Activated CD4-positive, CD25-positive, alpha-beta regulatory T cell treated with anti-CD3 and anti-CD28 coated beads, Interleukin-2, amount 50 U/mL, for 16 hours (primary cell): ENCODE results near the gene TTC9.
"Not testable (repeated sequence)": the region's sequence is repeated elsewhere in the genome, so short reads cannot be mapped to it uniquely, and the experiment has no call there.

Experiments used
- DNase-seq: peaks from one replicate; pipeline ENCODE4 v3.0.0-alpha.2; 2020; ENCODE audit warnings: low read depth, low spot score

TTC9 gene

DNA sequence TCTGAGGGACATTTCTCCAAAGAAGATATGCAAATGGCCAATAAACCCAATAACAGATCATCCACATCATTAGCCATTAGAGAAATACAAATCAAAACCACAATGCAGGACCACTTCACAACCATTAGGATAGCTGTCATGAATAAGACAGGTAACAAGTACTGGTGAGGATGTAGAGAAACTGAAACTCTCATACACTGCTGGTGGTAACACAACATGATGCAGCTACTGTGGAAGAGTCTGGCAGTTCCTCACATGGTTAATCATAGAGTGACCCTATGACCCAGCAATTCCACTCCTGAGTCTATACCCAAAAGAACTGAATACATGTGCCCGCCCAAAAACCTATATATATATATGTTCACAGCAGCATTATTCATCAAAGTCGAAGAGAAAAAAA lies 39.0 kb downstream of the TTC9 start:
- DNase-seq: no peak

DNA sequence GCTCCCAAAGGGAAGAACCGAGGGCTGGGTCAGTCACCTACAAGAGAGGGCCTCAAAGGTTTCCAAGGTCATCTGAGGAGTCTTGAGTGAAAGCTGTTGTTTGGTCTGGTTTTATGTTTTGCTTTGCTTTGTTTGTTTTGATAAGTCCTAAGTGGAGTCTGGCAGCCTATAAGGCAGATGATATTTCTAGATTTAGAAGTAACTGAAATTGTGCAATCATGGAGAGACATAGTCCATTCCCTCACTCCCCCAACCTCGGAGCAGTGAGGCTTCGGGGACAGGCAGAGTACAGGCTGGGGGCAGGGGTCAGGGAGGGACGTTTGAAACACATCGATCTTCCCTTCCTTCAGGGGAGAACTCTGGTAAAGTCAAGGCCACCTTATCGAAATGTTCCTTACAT lies 42.3 kb downstream of the TTC9 start:
- DNase-seq: no peak

DNA sequence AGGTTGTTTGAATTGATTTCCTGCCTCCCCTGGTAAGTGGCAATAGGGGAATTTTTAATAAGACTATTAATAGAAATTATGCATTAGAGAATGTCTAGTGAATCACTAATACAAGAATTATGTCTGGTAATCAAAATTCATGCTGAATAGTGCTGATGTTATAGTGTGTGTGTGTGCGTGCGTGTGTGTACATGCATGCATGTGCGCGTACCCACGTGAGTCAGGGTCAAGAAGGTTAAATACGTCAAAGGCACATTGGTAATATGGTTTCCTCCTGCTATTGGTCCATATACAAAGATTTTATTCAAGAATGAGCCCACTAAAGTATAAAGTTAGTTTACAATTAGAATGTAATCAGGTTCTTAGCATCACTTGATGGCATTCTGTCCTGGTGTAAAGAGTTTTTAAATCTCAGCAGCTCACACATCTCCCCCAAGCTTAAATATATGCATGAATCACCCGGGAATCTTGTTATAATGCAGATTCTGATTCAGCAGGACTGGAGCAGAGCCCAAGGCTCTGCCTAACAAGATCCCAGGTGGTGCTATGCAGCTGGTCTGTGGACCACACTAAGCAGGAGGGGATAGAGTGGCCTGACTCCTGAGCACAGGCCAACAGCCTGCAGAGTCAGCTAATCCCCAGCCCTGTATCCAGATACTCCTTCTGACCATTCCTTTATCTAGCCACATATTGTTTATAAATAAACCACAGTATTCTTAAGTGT lies 43.9 kb downstream of the TTC9 start:
- no peak for DNase-seq

- DNase-seq: no peak
Measured at GRCh38 chr14:70692210-70692609, 50.5 kb downstream of the TTC9 start.

DNA sequence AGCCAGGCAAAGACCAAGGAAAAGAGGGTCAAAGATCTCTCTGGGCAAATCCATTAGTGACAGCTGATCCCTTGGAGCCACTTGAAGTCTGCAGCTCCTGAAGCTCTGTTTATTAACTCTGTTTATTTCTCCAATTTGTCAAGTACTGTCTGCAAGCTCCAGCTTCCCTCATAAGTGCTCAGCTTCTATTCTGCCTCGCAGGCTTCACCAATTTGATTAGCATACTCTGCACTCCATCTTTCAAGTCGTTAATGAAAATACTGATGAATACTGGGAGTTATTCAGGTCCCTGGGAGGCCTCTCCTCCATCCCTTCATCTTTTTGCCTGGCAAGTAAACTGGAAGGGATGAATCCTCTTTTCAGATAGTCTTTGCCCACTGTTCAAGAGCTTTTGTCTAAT lies 54.3 kb downstream of the TTC9 start:
- no peak for DNase-seq

DNA sequence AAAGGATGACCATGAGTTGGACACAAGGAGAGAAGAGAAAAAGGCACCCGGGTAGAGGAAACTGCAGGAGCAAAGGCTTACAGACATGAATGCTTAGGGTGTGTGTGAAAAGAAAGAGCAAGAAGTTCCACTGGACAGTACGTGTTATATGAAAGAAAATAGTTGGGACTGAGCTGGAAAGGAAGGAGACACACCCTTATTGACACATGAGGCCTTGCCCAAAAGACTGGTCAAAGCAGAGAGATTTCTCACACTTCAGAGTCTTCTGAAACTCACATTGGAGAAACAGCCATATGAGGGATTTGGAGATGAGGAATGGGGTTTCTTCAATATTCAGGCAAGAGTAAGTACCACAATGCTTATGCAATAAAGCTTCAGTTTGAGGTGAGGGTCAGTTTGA lies 56.0 kb downstream of the TTC9 start:
- no peak for DNase-seq

- no peak for DNase-seq
Measured at GRCh38 chr14:70698288-70698687, 56.6 kb downstream of the TTC9 start.

GRCh38 chr14:70699646-70700045 lies 57.9 kb downstream of the TTC9 start:
- DNase-seq: no peak

GRCh38 chr14:70700955-70701585 lies 59.4 kb downstream of the TTC9 start:
- no peak for DNase-seq

DNA sequence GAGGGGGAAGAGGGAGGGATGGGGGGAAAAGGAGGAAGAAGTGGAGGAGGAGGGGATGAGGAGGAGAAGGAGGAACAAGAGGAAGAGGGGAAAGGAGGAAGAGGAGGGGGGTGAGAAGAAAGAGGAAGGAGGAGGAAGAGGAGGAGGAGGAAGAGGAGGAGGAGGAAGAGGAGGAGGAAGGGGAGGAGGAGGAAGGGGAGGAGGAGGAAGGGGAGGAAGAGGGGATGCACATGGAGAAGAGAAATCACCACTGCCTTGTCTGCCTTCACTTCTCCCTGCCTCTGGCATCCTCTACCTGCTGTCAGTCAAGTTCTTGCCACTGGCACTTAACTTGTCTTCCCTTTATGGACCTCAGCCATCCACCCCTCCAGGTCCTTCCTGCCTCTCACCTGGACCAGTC lies 59.9 kb downstream of the TTC9 start:
- DNase-seq: no peak

DNA sequence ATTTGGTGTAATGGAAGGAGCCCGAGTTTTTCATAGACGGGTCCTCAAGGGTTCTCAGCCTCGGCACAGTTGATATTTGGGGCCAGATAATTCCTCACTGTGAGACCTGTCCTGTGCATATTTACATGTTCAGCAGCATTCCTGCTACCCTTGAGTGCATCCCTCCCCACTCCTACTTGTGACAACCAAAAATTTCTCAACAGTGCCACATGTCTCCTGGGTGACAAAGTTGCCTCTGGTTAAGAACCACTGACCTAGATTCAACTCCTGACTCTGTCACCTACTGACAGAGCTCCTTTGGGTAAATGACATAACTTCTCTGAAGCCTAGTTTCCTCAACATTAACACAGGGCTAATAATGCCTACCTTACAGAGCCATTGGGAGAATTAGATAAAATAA lies 60.4 kb downstream of the TTC9 start:
- no peak for DNase-seq

DNA sequence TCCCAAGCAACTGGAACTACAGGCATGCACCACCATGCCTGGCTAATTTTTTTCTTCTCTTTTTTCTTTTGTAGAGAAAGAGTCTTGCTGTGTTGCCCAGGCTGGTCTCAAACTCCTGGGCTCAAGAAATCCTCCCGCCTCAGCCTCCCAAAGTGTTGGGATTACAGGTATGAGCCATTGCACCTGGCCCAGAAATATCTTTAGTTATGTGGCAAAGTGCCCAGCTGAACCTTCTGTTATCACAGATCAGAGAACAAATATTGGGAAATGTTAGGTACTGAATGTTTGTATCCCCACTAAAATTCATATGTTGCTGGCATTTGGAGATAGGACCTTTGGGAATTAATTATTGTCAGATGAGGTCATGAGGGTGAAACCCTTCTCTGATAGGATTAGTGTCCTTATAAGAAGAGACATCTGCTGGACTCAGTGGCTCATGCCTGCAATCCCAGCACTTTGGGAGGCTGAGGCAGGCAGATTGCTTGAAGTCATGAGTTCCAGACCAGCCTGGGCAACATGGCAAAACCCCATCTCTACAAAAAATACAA lies 62.0 kb downstream of the TTC9 start:
- DNase-seq: not testable (repeated sequence)

GRCh38 chr14:70704960-70705359 lies 63.2 kb downstream of the TTC9 start:
- DNase-seq: no peak

DNA sequence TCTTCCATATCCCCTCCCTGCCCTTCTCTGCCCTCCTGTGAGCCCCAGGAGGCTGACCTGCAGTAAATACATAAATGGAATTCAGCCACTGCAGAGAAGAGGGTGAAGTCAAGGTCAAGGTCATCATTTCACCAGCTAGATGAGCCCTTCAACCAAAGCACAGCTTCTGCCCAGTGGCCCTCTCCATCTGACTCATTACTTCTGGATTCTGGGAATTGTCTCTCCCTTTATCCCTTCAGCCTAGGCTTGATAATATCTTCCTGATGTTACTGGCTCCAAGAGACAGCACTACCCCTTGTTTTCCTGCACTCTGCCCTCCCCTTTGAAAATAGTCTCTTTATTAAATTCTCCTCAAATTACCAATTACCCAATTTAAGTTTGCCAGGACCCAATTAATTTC lies 64.5 kb downstream of the TTC9 start:
- no peak for DNase-seq

DNA sequence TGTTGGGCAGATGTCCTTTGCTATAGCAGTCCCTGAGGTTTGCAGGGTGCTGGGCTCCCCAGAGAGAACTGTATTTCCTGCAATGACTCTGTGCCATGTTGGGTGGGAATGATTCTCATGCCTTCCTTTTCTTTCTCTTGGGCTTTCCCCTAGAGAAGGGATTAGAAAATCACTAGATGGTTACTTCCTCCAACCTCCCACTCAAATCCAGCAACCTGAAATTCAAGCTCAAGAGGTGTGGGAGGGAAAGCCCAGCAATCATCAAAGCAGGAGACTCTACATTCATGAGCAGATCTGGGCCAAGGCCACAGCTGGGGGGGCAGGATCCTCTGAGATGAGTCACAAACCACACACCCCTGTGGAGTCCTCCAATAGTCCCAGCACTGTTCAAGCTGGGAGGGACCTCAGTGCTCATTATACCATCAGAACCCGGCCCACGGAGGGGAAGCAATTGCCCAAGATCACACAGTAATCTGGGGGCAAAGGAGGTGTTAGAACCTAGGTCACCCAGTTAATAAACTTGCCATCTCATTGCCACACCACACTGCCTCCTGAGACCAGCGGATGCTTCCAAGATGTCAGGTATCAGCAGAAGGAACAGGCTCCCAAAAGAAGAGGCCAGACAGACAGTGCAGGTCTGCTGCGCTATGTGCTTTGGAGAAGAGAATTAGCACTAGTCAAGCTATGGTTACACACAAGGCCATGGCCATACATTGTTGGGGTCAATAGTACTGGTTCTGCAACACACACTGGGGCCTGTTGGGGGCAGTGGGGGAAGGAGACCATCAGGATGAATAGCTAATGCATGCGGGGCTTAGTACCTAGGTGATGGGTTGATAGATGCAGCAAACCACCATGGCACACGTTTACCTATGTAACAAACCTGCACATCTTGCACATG lies 65.7 kb downstream of the TTC9 start:
- no peak for DNase-seq

DNA sequence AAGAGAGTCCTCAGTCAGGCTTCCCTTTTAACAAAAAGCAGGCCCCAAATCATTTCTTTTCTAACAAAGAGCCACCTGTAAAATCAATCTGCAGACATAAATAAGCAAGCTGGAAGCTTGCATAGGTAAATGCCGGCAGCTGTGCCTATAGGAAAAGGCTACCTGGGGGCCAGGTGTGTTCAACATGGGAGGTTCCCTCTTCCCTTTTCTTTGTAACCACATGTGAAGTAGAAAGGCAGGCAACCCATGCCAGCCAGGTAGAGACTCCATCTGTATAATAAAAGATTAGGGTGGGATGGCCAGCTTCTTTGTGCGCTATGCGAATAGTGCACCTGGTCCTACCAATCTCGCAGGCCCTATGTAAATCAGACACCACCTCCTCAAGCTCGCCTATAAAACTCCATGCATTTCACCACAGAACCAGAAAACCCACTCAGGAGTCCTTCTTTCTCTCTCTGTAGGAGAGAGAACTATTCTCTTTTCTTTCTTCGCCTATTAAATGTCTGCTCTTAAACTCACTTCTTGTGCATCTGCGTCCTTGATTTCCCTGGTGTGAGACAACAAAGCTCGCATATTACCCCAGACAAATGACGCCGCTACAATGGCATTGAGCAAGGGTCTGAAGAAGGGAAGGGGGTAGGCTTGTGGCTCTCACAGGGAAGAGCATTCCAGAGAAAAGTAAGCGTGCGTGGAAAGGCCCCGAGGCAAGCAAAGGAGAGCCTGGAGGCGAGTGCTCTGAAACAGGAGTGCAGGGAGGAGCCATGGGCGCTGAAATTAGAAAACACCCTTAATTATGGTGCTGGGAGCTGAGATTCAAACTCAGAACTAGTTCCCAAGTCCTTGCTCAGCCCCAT lies 67.2 kb downstream of the TTC9 start:
- DNase-seq: no peak

- no peak for DNase-seq
Measured at GRCh38 chr14:70709726-70710382, 68.1 kb downstream of the TTC9 start.

DNA sequence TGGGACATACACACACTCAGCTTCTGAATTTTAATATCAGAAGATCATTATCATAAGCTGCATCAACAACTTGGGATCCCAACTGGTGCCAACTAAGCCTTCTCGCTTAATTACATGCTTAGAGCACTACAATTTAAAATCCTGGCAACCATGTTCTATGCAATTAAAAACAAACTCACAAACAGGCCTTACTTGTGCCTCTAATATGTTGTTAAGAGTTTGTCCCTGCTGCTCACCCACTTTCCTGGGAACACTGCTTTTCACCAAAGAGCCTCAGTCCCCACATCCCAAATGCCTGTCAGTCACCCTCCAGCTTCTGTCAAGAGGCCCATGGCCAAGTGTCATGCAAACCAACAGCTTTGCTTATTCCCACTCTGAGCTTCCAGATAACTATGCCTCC lies 69.7 kb downstream of the TTC9 start:
- DNase-seq: no peak

DNA sequence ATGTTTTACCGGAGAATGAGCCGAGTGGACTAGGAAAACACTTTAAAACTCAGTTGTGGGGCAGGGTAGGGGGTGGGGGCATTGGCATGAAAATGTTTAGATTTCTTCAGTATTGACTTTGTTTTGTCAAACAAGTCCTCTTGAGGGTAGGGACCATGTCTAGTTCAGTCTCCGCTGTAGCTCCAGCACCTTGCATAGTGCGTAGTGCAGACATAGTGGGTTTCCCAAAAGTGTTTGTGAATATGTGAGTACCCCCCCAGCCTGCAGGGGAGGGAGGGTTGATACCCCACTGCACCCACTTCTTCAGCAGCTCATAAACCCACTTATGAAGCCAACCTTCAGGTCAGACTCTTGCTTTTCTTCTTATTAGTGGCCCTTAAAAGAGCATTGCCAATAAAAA lies 71.4 kb downstream of the TTC9 start:
- DNase-seq: no peak

DNA sequence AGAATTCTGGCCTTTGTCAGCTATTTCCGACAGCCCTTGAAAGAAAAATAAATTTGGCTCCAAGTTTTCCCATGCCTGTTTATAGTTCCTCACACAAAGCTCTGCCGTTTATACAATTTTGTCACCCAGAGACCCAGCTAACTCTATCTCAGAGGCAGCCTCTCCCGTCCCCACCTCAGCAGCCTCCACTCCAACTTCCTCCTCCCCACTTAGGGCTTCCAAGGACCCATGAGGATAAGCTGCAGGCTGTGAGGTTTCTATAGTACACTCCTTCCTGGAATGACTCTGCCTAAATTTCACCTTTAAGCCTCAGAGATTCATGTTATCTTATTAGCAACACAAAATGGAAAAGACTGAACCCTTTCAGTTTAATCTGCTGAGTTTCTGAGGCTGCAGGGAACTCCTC lies 71.8 kb downstream of the TTC9 start:
- DNase-seq: no peak

DNA sequence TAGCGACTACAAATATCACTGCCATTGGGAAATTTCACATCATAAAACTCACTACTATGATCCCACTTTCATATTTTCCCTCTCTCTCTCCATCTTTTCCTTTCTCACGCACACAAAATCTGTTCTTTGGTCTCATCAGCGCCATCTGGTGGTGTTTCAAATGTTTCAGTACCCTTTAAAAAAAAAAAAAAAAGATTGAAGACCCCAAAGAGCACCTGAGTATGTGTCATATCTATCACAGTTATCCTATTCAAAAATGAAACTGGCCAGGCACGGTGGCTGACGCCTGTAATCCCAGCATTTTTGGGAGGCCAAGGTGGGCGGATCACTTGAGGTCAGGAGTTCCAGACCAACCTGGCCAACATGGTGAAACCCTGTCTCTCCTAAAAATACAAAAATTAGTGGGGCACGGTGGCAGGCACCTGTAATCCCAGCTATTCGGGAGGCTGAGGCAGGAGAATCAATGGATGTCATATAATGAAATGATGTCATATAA lies 72.4 kb downstream of the TTC9 start:
- DNase-seq: peak; percentile 2
